Body of pancreas (tissue), 4 donors: ENCODE results near the gene SPATA1. TPM values are rescaled to one million over a fixed set of nuclear protein-coding genes. Genes with fewer than 3 reads are reported as not detected.

Experiments
- ATAC-seq: fragments of 150-250 bp; one replicate; pipeline ENCODE4 v1.9.1; 2016
- DNase-seq, 4 donors: peaks; one replicate each; pipeline ENCODE4 v3.0.0-alpha.2; 2019
- H3K27ac ChIP-seq, 4 donors: fragments of 200-600 bp; sonication (generic); 1 replicate in 3 of 4; 2 replicates in 1 of 4; pipeline versions ENCODE4 v1.5.1 to v1.6.1; 2016 to 2019; ENCODE audit warnings: mild to moderate bottlenecking in 1 of 4, mixed read lengths in 1 of 4, moderate library complexity in 1 of 4
- H3K27me3 ChIP-seq, 2 donors: fragments of 200-600 bp; sonication (generic); one replicate each; pipeline ENCODE4 v1.6.0; 2016; ENCODE audit warnings: mild to moderate bottlenecking in 1 of 2
- H3K36me3 ChIP-seq, 2 donors: fragments of 200-600 bp; sonication (generic); replicated peaks in 1 of 2; 2 replicates each; pipeline ENCODE4 v1.5.1; 2016; ENCODE audit warnings: low read depth in 2 of 2; ENCODE audit not compliant: insufficient read depth in 1 of 2
- H3K4me1 ChIP-seq: fragments of 200-600 bp; sonication (generic); one replicate; pipeline ENCODE4 v1.6.0; 2016
- H3K4me3 ChIP-seq, 2 donors: fragments of 200-600 bp; sonication (generic); 1 replicate in 1 of 2; 2 replicates in 1 of 2; pipeline ENCODE4 v1.5.1; 2016 to 2019
- H3K9me3 ChIP-seq, 3 donors: fragments of 200-600 bp; sonication (generic); 1 replicate in 2 of 3; 2 replicates in 1 of 3; pipeline ENCODE4 v1.5.1; 2016
- CTCF ChIP-seq, 7 experiments: fragments of 450-650 bp in 4 of 7; fragments of 200-600 bp in 3 of 7; sonication (generic) in 3 of 7; IDR thresholded peaks; one replicate each; pipeline ENCODE4 v1.5.1; 2016 to 2019; ENCODE audit warnings: antibody characterized with exemption in 7 of 7
- POLR2A ChIP-seq, 3 donors: fragments of 450-650 bp; IDR thresholded peaks; one replicate each; pipeline ENCODE4 v1.6.1; 2016; ENCODE audit warnings: antibody characterized with exemption in 3 of 3, mild to moderate bottlenecking in 2 of 3
- WGBS, 2 donors: methylation state at CpG; one replicate each; pipeline ENCODE4 v1.1.5; 2017; 5-methylcytosine and 5-hydroxymethylcytosine counted together
- intact Hi-C: fragments of 100-400 bp; cut with DNase I; formaldehyde crosslinking; loops from one replicate; pipeline ENCODE4 v1.15.1; 2023
- total RNA-seq, 2 donors: library from RNA; depleted of rRNA; stranded (reverse); fragments of >200 nt; gene quantifications; one replicate each; pipeline ENCODE4 v1.1.0, GENCODE V29; 2016

The SPATA1 gene
- total RNA-seq, result under 1 TPM in 1 of 2 donors, not detected in 1; under 0.01 TPM

- Histone ChIP-seq H3K27me3 (no peaks in the 10 kb centered on the region), H3K9me3 (no peaks in the 10 kb centered on the region), H3K4me1 (peaks cover 37% of the 10 kb centered on the region), H3K4me3 (peak within 1 kb of the TSS; percentile 68 to 78), H3K36me3 (no peaks in the 10 kb centered on the region), H3K27ac (peak within 1 kb of the TSS; percentile 87 to 99 (median 94))
- intact Hi-C loops, result no loop called here
- ATAC-seq, result peak; percentile 95
- peak; percentile 98 to 99 (median 98) for DNase-seq
- peak; percentile 73 to 97 (median 97) for TF ChIP-seq POLR2A (IDR thresholded peaks at IDR 0.05)
- TF ChIP-seq CTCF (IDR thresholded peaks at IDR 0.05), result peak in 1 of 7 experiments; percentile 9
- WGBS, 2 donors, result 0% methylated on average over 41 to 53 of the region's 60 CpGs
Observed at GRCh38 chr1:84506002-84506728, at the start of gene SPATA1, which contains the start of gene GNG5. Gene SPATA1, plus strand, starts transcription at chr1:84506386. Its CDS starts 9,974 bp downstream, at chr1:84516360. Gene GNG5, minus strand, starts transcription at chr1:84506581. Its CDS starts 490 bp downstream, at chr1:84506091.

GRCh38 chr1:84462118-84462517, 44.1 kb upstream of the SPATA1 start:
- WGBS, 2 donors, result 65 to 88% methylated on average over 1 of the region's 1 CpG
- Histone ChIP-seq H3K4me3 (no peak overlapping the region), H3K27me3 (no peaks in the 10 kb centered on the region), H3K4me1 (no peaks in the 10 kb centered on the region), H3K27ac (no peak overlapping the region), H3K9me3 (no peaks in the 10 kb centered on the region), H3K36me3 (no peaks in the 10 kb centered on the region)
- DNase-seq (no peak), ATAC-seq (no peak)
- TF ChIP-seq CTCF (IDR thresholded peaks at IDR 0.05) (no peak), POLR2A (IDR thresholded peaks at IDR 0.05) (no peak)
- intact Hi-C loops, result no loop called here

- TF ChIP-seq CTCF (IDR thresholded peaks at IDR 0.05), result no peak
- no peak for TF ChIP-seq POLR2A (IDR thresholded peaks at IDR 0.05)
- no peak overlapping the region for H3K4me3 ChIP-seq
- H3K27me3 ChIP-seq, result no peaks in the 10 kb centered on the region
- no peaks in the 10 kb centered on the region for H3K9me3 ChIP-seq
- H3K4me1 ChIP-seq, result no peaks in the 10 kb centered on the region
- intact Hi-C loops, result no loop called here
- no peak for DNase-seq
- no peak for ATAC-seq
- H3K36me3 ChIP-seq, result no peaks in the 10 kb centered on the region
- H3K27ac ChIP-seq, result no peak overlapping the region
Observed at GRCh38 chr1:84467298-84467697, 38.9 kb upstream of the SPATA1 start.

- no peaks in the 10 kb centered on the region for H3K36me3 ChIP-seq
- H3K27me3 ChIP-seq, result no peaks in the 10 kb centered on the region
- H3K9me3 ChIP-seq, result no peaks in the 10 kb centered on the region
- ATAC-seq, result no peak
- no peak for DNase-seq
- intact Hi-C loops, result no loop called here
- no peak overlapping the region for H3K4me3 ChIP-seq
- peaks cover 9% of the 10 kb centered on the region for H3K4me1 ChIP-seq
- H3K27ac ChIP-seq, result no peak overlapping the region
- TF ChIP-seq CTCF (IDR thresholded peaks at IDR 0.05) (no peak), POLR2A (IDR thresholded peaks at IDR 0.05) (no peak)
- 62 to 82% methylated on average over 1 of the region's 1 CpG for WGBS, 2 donors
Observed at GRCh38 chr1:84476225-84476624, 30.0 kb upstream of the SPATA1 start.
